Keratinocyte (primary cell): Measurements from ENCODE around the gene KIAA1217.

Source experiments
- EZH2 ChIP-seq: IDR thresholded peaks from one replicate; pipeline ENCODE4 v1.6.1; 2012; ENCODE audit warnings: inconsistent platforms, mild to moderate bottlenecking, low read length, moderate library complexity
- TF ChIP-seq, protein P1 (sequence below), 3 experiments: IDR thresholded peaks in 1 of 3; conservative IDR thresholded peaks in 1 of 3; optimal IDR thresholded peaks in 1 of 3; 2 replicates in 2 of 3; 3 replicates in 1 of 3; pipeline versions ENCODE3 to v1.5.1; 2011; ENCODE audit warnings: low read length in 3 of 3, mild to moderate bottlenecking in 3 of 3, moderate library complexity in 2 of 3, control low read depth in 1 of 3, inconsistent platforms in 1 of 3; ENCODE audit not compliant: insufficient read depth in 2 of 3; ENCODE audit errors: extremely low read depth in 1 of 3

DNA sequence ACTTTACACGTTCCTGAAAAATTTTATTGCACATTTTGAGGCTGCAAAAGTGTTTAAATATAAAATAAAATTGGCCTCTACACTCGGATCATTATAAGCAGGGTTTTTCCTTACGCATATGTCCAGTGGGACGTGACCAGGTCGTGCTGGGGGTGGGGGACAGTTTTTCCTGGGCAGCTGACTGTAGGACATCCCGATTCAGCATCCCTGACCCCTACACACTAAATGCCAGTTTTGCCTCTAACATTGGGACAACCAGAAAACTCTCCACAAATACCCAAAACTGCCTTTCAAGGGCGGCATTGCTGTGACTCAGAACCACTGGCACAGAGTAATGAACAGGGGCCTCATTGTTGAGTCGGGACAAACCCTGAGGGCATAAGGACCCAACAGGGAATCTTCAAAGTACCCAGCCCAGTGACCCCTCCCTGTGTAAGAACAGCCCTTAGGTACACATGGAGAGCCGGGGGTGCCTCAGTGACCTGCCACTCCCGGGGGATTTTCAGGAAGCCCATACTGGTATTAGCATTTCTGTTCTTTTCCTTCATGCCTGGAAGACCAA is 344.2 kb downstream of the KIAA1217 start:
- TF ChIP-seq, protein P1, sequence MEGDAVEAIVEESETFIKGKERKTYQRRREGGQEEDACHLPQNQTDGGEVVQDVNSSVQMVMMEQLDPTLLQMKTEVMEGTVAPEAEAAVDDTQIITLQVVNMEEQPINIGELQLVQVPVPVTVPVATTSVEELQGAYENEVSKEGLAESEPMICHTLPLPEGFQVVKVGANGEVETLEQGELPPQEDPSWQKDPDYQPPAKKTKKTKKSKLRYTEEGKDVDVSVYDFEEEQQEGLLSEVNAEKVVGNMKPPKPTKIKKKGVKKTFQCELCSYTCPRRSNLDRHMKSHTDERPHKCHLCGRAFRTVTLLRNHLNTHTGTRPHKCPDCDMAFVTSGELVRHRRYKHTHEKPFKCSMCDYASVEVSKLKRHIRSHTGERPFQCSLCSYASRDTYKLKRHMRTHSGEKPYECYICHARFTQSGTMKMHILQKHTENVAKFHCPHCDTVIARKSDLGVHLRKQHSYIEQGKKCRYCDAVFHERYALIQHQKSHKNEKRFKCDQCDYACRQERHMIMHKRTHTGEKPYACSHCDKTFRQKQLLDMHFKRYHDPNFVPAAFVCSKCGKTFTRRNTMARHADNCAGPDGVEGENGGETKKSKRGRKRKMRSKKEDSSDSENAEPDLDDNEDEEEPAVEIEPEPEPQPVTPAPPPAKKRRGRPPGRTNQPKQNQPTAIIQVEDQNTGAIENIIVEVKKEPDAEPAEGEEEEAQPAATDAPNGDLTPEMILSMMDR (optimal IDR thresholded peaks at IDR 0.05 in 1 of 3, IDR thresholded peaks at IDR 0.05 in 1 of 3, conservative IDR thresholded peaks at IDR 0.05 in 1 of 3; ENCODE audit: extremely low read depth in 1 of 3, insufficient read depth in 2 of 3, low read length in 3 of 3): no peak
- TF ChIP-seq EZH2: no peak
